K562 (cell line): ENCODE data around the gene GMEB1. TPM values are rescaled to one million over a fixed set of nuclear protein-coding genes. Genes with fewer than 3 reads are reported as not detected.
A peak's percentile ranks its signal among the peaks of the same experiment; 100 is the strongest.

Experiments used
- ELF1 ChIP-seq: fragments of 200-800 bp; sonication (Bioruptor generic); IDR thresholded peaks from 2 replicates; pipeline ENCODE4 v1.6.1; 2016; ENCODE audit warnings: missing genetic modification characterization, missing compliant biosample characterization
- EP400 ChIP-seq: fragments of 450-650 bp; IDR thresholded peaks from 2 replicates; pipeline ENCODE4 v1.6.1; 2017; ENCODE audit warnings: antibody characterized with exemption, mild to moderate bottlenecking, moderate library complexity
- HDAC2 ChIP-seq: fragments of 450-650 bp; IDR thresholded peaks from 2 replicates; pipeline ENCODE4 v1.6.1; 2016; ENCODE audit warnings: mild to moderate bottlenecking
- MAFK ChIP-seq: IDR thresholded peaks from 2 replicates; pipeline ENCODE4 v1.6.1; 2011; ENCODE audit warnings: low read length, improper control_type of control experiment
- MYNN ChIP-seq, 2 experiments: sonication (generic); formaldehyde crosslinking in 1 of 2; IDR thresholded peaks; 2 replicates each; pipeline versions ENCODE4 v1.5.0 to v1.6.1; 2016 to 2020; ENCODE audit warnings: antibody characterized with exemption in 1 of 2, missing genetic modification reagents in 1 of 2
- RBFOX2 ChIP-seq: fragments of 200-400 bp; formaldehyde crosslinking; IDR thresholded peaks from 2 replicates; pipeline ENCODE4 v1.6.1; 2017; ENCODE audit warnings: low read depth, mild to moderate bottlenecking, low read length, moderate library complexity
- TOE1 ChIP-seq, 2 experiments: fragments of 450-650 bp in 1 of 2; sonication (generic) in 1 of 2; formaldehyde crosslinking in 1 of 2; IDR thresholded peaks; 2 replicates each; pipeline versions ENCODE4 v1.7.1 to v1.8.0; 2016 to 2022; ENCODE audit warnings: borderline replicate concordance in 2 of 2, mild to moderate bottlenecking in 2 of 2, antibody characterized with exemption in 1 of 2, inconsistent platforms in 1 of 2, low read depth in 1 of 2, missing genetic modification reagents in 1 of 2, moderate library complexity in 1 of 2
- ZSCAN32 ChIP-seq: fragments of 450-650 bp; formaldehyde crosslinking; IDR thresholded peaks from 2 replicates; pipeline ENCODE4 v1.4.0; 2020; ENCODE audit warnings: mild to moderate bottlenecking, moderate library complexity
- polyA plus RNA-seq, 8 experiments: library from polyadenylated mRNA; depleted of rRNA in 4 of 8; stranded (reverse) in 5 of 8; unstranded in 3 of 8; fragments of >200 nt; fragmentation: Nextera tagmentation in 2 of 8; fragmentation: Illumina TruSeq in 1 of 8; extraction: Ambion mirVana in 2 of 8; extraction: Trizol in 1 of 8; gene quantifications; 2 replicates each; pipeline versions ENCODE4 v1.2.1 to v1.2.3, GENCODE V29; 2011 to 2014; ENCODE audit warnings: inconsistent platforms in 1 of 8, missing spikeins in 1 of 8
- total RNA-seq, 7 experiments: library from RNA; depleted of rRNA in 6 of 7; stranded (reverse); fragments of >200 nt in 6 of 7; fragmentation: Illumina TruSeq in 2 of 7; extraction: Trizol in 2 of 7; gene quantifications; 2 replicates each; pipeline versions ENCODE4 v1.2.1 to v1.2.3, GENCODE V29; 2011 to 2021; ENCODE audit warnings: low replicate concordance in 1 of 7
- TF ChIP-seq, protein P1 (sequence below), 2 experiments: fragments of 450-650 bp; formaldehyde crosslinking in 1 of 2; IDR thresholded peaks; 2 replicates each; pipeline versions ENCODE4 v1.4.0 to v1.6.1; 2014 to 2020; ENCODE audit warnings: mild to moderate bottlenecking in 2 of 2, borderline replicate concordance in 1 of 2, low read depth in 1 of 2
- TF ChIP-seq, protein P2 (sequence below), 2 experiments: fragments of 250-450 bp in 1 of 2; fragments of 450-650 bp in 1 of 2; sonication (Bioruptor Pico) in 1 of 2; IDR thresholded peaks; 2 replicates each; pipeline versions ENCODE4 v1.6.1 to v1.8.0; 2016 to 2021; ENCODE audit warnings: mild to moderate bottlenecking in 2 of 2, moderate library complexity in 2 of 2, missing compliant biosample characterization in 1 of 2, missing genetic modification characterization in 1 of 2
- TF ChIP-seq, protein P3 (sequence below), 2 experiments: fragments of 200-800 bp in 1 of 2; sonication (Bioruptor generic) in 1 of 2; sonication (generic) in 1 of 2; formaldehyde crosslinking in 1 of 2; IDR thresholded peaks in 1 of 2; conservative IDR thresholded peaks in 1 of 2; 2 replicates each; pipeline versions ENCODE4 v1.5.0 to v1.6.1; 2016 to 2020; ENCODE audit warnings: missing compliant biosample characterization in 1 of 2, missing genetic modification characterization in 1 of 2, missing genetic modification reagents in 1 of 2

Gene GMEB1
- total and polyA plus RNA-seq, 9 of the 15 experiments (the other 6 are each of a cell fraction or from before 2014, with no cell fraction given) = 6.6 to 17.5 (median 8.5) TPM

DNA sequence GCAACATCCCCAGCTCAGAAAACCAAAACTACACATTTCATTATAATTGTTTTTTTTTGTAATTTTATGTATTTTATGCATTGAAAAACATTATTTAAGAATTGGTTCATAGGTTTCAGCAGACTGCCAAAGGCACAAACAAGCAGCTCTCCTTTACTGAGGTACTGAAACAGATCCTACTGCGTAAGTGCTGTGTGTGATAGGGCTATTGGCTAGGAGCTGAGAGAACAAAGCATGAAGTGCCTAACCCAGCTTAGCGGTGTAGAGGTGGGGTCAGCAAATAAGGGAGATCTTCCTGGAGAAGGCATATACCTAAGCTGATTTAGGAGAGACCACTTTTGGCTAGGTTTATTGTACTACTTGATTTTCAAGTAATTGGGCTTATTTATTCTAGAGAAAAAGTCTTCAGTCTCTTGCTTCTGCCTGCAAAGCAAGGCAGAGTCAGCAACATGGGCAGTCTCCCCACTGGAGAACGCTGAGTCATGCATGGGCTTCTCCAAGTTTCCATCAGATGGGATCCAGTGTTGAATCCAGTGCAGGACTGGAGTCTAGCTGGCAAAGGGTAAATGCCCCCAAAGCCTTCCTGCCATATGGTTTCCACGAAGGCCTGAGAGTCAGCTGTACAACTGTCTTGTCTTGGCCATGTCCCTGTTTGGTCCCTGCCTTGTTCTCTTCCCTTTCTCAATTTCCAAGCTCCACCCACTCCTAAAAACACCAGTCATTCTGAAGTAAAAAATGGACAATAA lies 50.2 kb downstream of the GMEB1 start (continued):
- TF ChIP-seq, protein P1, sequence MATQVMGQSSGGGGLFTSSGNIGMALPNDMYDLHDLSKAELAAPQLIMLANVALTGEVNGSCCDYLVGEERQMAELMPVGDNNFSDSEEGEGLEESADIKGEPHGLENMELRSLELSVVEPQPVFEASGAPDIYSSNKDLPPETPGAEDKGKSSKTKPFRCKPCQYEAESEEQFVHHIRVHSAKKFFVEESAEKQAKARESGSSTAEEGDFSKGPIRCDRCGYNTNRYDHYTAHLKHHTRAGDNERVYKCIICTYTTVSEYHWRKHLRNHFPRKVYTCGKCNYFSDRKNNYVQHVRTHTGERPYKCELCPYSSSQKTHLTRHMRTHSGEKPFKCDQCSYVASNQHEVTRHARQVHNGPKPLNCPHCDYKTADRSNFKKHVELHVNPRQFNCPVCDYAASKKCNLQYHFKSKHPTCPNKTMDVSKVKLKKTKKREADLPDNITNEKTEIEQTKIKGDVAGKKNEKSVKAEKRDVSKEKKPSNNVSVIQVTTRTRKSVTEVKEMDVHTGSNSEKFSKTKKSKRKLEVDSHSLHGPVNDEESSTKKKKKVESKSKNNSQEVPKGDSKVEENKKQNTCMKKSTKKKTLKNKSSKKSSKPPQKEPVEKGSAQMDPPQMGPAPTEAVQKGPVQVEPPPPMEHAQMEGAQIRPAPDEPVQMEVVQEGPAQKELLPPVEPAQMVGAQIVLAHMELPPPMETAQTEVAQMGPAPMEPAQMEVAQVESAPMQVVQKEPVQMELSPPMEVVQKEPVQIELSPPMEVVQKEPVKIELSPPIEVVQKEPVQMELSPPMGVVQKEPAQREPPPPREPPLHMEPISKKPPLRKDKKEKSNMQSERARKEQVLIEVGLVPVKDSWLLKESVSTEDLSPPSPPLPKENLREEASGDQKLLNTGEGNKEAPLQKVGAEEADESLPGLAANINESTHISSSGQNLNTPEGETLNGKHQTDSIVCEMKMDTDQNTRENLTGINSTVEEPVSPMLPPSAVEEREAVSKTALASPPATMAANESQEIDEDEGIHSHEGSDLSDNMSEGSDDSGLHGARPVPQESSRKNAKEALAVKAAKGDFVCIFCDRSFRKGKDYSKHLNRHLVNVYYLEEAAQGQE (IDR thresholded peaks at IDR 0.05; ENCODE audit: borderline replicate concordance) = peak; percentile 71
- TF ChIP-seq, protein P1 (CRISPR knock-in tag; IDR thresholded peaks at IDR 0.05; ENCODE audit: low read depth) = no peak
- TF ChIP-seq TOE1 (IDR thresholded peaks at IDR 0.05; ENCODE audit: borderline replicate concordance) (0 out of 2 replicates have a peak, but pooled peaks have one; percentile 24), TOE1 (CRISPR knock-in tag; IDR thresholded peaks at IDR 0.05; ENCODE audit: borderline replicate concordance, low read depth) (no peak), MYNN (IDR thresholded peaks at IDR 0.05) (0 out of 2 replicates have a peak, but pooled peaks have one; percentile 10), MYNN (CRISPR knock-in tag; IDR thresholded peaks at IDR 0.05) (no peak), EP400 (0 out of 2 replicates have a peak, but pooled peaks have one; percentile 49), HDAC2 (0 out of 2 replicates have a peak, but pooled peaks have one; percentile 26), RBFOX2 (no peak), ELF1 (tag) (no peak), ZSCAN32 (peak; percentile 52; the same call in 1 of the 2 replicates), MAFK (peak; percentile 96)
- TF ChIP-seq, protein P2, sequence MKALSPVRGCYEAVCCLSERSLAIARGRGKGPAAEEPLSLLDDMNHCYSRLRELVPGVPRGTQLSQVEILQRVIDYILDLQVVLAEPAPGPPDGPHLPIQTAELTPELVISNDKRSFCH (CRISPR knock-in tag; IDR thresholded peaks at IDR 0.05) = no peak
- TF ChIP-seq, protein P2 (tag; IDR thresholded peaks at IDR 0.05) = 0 out of 2 replicates have a peak, but pooled peaks have one; percentile 30
- TF ChIP-seq, protein P3, sequence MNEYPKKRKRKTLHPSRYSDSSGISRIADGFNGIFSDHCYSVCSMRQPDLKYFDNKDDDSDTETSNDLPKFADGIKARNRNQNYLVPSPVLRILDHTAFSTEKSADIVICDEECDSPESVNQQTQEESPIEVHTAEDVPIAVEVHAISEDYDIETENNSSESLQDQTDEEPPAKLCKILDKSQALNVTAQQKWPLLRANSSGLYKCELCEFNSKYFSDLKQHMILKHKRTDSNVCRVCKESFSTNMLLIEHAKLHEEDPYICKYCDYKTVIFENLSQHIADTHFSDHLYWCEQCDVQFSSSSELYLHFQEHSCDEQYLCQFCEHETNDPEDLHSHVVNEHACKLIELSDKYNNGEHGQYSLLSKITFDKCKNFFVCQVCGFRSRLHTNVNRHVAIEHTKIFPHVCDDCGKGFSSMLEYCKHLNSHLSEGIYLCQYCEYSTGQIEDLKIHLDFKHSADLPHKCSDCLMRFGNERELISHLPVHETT (CRISPR knock-in tag; conservative IDR thresholded peaks at IDR 0.05 in 1 of 2, IDR thresholded peaks at IDR 0.05 in 1 of 2) = peak in 1 of 2 experiments; percentile 62; a peak in 1 of 4 replicates
